ENCODE measurements around the gene CFAP92.

The CFAP92 gene

DNA sequence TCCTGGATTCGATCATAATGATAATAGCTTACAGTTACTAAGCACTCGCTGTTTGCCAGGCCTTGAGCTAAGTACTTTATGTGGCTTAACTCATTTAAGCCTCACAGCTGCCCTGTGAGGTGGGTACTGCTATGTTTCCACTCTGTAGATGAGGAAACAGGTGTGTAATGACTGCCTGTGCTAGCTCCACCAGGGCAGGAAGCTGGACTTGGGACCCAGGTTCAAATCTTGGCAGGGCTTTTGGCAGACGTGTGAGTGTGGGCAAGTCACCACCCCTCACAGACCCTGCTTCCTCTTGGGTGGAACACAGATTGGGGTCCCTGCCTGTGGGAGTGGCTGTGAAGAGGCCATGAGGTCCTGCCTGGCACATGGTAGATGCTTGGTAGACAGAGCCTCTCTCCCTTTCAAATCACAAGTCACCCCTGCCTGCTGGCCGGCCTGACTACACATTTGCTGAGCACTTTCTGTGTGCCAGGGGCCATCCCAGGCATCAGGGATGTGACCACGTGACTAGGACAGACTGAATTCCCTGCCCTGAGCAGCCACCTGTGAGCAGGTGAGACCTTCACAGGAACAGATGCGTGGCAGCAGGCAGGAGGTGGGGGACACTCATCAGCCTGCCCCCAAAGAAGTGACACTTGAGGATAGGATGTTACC lies 10.9 kb upstream of the CFAP92 start:
- DNase-seq (ENCODE audit: low read depth) = no peak

- DNase-seq (ENCODE audit: low read depth) = no peak
These were observed 9.8 kb upstream of the CFAP92 start for GRCh38 chr3:129003578-129004112.

GRCh38 chr3:129002573-129003569 lies 9.0 kb upstream of the CFAP92 start:
- no peak for DNase-seq (ENCODE audit: low read depth)

- no peak for DNase-seq (ENCODE audit: low read depth)
These were observed 8.1 kb upstream of the CFAP92 start for GRCh38 chr3:129001806-129002572.

- no peak for DNase-seq (ENCODE audit: low read depth)
These were observed 7.4 kb upstream of the CFAP92 start, which contains the start of gene EFCC1 for GRCh38 chr3:129001101-129001805. TSS of gene EFCC1 (plus strand) at chr3:129001304. CDS start at chr3:129001629, 325 bp downstream.

DNA sequence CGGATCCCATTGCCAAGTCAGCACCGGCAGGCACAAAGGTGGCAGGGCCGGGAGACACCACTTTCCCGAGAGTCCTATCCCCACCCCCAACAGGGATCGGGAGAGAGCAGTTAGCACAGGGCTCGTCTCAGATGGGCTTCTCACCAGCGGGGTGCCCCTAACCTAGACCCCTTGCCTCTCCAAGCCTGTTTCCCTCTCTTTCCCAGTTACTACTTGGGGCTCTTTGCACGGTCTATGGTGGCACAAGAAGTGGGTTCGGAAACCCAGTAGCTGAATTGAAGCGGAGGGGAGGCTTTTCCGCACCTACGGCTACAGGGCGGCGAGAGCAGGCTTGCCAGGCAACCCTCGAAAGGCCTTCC lies 6.8 kb upstream of the CFAP92 start:
- DNase-seq (ENCODE audit: low read depth) = no peak

DNA sequence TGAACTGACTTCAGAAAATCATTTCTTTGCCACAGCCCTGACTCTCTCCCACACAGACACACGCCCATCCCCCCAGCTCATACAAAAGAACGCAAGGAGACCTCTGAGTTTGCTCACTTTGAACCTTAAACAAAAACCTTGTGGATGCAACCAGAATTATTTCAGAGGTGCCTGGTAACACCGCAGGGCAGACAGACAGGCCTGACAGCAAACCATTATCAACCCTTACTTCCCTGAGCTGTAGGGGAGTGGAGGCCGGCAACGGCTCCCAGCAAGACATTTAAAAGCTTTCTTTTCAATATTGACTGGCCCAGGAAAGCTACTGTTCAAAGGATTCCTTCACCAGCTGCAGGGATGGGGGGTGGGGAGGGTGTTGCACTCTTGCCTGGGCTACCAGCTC lies 5.2 kb upstream of the CFAP92 start:
- DNase-seq (ENCODE audit: low read depth) = no peak

- no peak for DNase-seq (ENCODE audit: low read depth)
These were observed 4.7 kb upstream of the CFAP92 start for GRCh38 chr3:128998561-128998960.

DNA sequence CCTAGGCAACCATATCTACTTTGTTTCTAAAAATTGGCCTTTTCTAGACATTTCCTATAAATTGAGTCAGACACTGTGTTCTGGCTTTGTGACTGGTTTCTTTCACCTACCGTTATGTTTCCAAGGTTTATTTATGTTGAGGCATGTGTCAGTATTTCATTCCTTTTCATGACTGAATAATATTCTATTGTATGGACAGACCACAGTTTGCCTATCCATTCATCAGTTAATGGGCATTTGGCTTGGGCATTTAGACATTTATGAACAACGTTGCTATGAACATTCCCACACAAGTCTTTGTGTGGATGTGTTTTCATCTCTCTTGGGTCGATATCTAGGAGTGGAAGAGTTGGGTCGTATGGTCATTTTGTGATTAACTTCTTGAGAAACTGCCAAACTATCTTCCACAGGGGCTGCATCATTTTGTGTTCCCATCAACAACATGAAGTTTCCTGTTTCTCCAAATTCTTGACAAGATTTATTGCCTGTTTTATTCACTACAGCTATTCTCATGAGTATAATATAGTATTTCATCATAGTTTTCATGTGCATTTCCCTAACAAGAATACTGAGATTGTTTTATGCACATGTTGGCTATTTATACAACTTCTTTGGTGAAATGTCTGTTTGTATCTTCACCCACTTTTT lies 3.7 kb upstream of the CFAP92 start:
- no peak for DNase-seq (ENCODE audit: low read depth)

- no peak for DNase-seq (ENCODE audit: low read depth)
These were observed 2.9 kb upstream of the CFAP92 start for GRCh38 chr3:128996726-128997125.

- no peak for DNase-seq (ENCODE audit: low read depth)
These were observed 2.3 kb upstream of the CFAP92 start for GRCh38 chr3:128996200-128996599.

DNA sequence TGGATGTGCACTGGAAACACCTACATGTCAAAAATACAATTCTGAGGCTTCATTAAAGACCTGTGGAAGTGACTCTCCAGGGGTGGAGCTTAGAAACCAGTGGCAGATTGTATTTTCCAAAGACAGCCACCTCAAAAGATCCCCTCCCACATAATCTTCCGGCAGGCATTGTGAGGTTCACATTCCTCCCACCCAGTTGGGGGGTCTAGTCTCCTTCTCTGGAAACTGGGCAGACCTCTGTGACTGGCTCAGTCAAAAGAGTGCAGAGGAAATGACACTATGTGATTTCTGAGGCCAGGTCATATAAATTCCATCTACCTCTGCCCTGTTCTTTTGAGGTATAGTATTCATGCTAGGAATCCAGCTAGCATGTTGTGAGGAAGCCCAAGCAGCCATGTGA lies 1.9 kb upstream of the CFAP92 start:
- no peak for DNase-seq (ENCODE audit: low read depth)

GRCh38 chr3:128994581-128995546 lies 988 bp upstream of the CFAP92 start:
- DNase-seq (ENCODE audit: low read depth) = no peak

GRCh38 chr3:128994173-128994512 lies 267 bp upstream of the CFAP92 start:
- DNase-seq (ENCODE audit: low read depth) = no peak

GRCh38 chr3:128992926-128993460 lies 883 bp downstream of the CFAP92 start:
- no peak for DNase-seq (ENCODE audit: low read depth)

DNA sequence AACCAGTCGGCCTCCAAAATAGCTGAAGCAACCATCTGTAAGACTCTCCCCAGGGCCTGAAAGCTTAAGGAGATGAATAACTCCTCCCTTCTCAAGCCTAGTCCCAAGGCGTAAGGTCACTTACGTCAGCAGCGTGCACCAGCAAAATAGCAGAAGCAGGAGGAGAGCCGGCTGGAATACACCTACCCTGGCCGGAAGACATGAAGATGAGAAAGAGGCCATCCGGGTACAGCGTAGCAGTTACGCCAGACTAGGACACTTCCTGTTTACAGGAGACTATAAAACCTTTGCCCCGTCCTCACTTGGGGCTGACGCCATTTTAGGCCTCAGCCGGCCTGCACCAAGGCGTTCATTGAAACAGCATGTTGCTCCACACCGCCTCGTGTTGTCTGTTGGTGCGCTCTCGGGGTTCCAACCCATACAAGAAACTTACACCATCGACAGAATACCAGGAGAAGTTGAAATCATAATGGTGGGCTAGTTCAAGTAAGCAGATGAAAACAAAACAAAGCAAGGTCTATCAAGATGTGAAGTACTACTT lies 2.5 kb downstream of the CFAP92 start:
- no peak for DNase-seq (ENCODE audit: low read depth)

DNA sequence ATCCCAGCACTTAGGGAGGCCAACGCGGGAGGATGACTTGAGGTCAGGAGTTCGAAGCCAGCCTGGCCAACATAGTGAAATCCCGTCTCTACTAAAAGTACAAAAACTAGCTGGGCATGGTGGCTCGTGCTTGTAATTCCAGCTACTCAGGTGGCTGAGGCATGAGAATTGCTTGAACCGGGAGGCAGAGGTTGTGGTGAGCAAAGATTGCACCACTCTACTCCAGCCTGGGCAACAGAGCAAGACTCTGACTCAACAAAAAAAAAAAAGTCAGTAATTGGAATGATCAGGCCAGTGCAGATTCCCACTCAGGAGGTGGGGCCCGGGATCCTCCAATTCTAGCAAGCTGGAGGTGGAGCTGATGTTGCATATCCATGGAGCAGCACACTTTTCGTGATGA lies 5.6 kb downstream of the CFAP92 start:
- no peak for DNase-seq (ENCODE audit: low read depth)

- DNase-seq (ENCODE audit: low read depth) = no peak
These were observed 6.4 kb downstream of the CFAP92 start for GRCh38 chr3:128987302-128988100.

- no peak for DNase-seq (ENCODE audit: low read depth)
These were observed 9.3 kb downstream of the CFAP92 start for GRCh38 chr3:128984596-128984995.

Measured in HS-27A (cell line).